22Rv1 (cell line): ENCODE results near the gene IQCH.

Source experiments
- CTCF ChIP-seq: fragments of 450-650 bp; IDR thresholded peaks from 2 replicates; pipeline ENCODE4 v1.5.1; 2017; ENCODE audit warnings: mild to moderate bottlenecking
- ZFX ChIP-seq: fragments of 450-650 bp; IDR thresholded peaks from 2 replicates; pipeline ENCODE4 v1.6.1; 2017; ENCODE audit warnings: antibody characterized with exemption, borderline replicate concordance

- no peak for TF ChIP-seq CTCF
- no peak for TF ChIP-seq ZFX
Observed at GRCh38 chr15:67244971-67245478, 9.6 kb upstream of the IQCH start.
